Activated T-cell treated with anti-CD3 and anti-CD28 coated beads, Interleukin-2, amount 50 U/mL, for 72 hours (primary cell): ENCODE data around the gene KRT20. TPM values are rescaled to one million over a fixed set of nuclear protein-coding genes. Genes with fewer than 3 reads are reported as not detected.
"Not testable (repeated sequence)": the region's sequence is repeated elsewhere in the genome, so short reads cannot be mapped to it uniquely, and the experiment has no call there.

Source experiments
- ATAC-seq, 2 donors: fragments of 150-1000 bp; cut with Tn5 transposase; replicated peaks in 1 of 2; 2 replicates each; pipeline ENCODE4 v1.10.0; 2021; ENCODE audit warnings: moderate library complexity in 2 of 2, mild to moderate bottlenecking in 1 of 2
- DNase-seq, 2 donors: peaks; one replicate each; pipeline ENCODE4 v3.0.0; 2021 to 2022; ENCODE audit warnings: mixed read lengths in 1 of 2
- H3K27ac Mint-ChIP-seq: one replicate; pipeline ENCODE4 v1.8.0; 2022; ENCODE audit warnings: mild to moderate bottlenecking, moderate library complexity, mixed read lengths
- H3K27me3 Mint-ChIP-seq: one replicate; pipeline ENCODE4 v1.8.0; 2022; ENCODE audit warnings: low read depth, mixed read lengths
- H3K36me3 Mint-ChIP-seq, 2 donors: one replicate each; pipeline ENCODE4 v1.8.0; 2022; ENCODE audit warnings: mixed read lengths in 2 of 2, mild to moderate bottlenecking in 1 of 2; ENCODE audit not compliant: insufficient read depth in 2 of 2
- H3K4me1 Mint-ChIP-seq: one replicate; pipeline ENCODE4 v1.8.0; 2022; ENCODE audit warnings: low read depth, mixed read lengths
- H3K4me3 Mint-ChIP-seq, 2 donors: one replicate each; pipeline ENCODE4 v1.8.0; 2022; ENCODE audit warnings: mild to moderate bottlenecking in 2 of 2, mixed read lengths in 2 of 2, moderate library complexity in 2 of 2
- H3K9me3 Mint-ChIP-seq, 2 donors: one replicate each; pipeline ENCODE4 v1.8.0; 2022; ENCODE audit warnings: mixed read lengths in 2 of 2
- total RNA-seq, 2 donors: library from RNA; stranded (reverse); gene quantifications; one replicate each; pipeline ENCODE4 v1.2.3, GENCODE V29; 2022

The KRT20 gene
- total RNA-seq, 2 donors from 2014 or later, result not detected

- Mint-ChIP-seq H3K36me3 (no peaks in the 10 kb centered on the region), H3K9me3 (no peaks in the 10 kb centered on the region), H3K27me3 (peaks cover 21% of the 10 kb centered on the region), H3K4me1 (no peaks in the 10 kb centered on the region), H3K4me3 (no peak overlapping the region), H3K27ac (no peak overlapping the region)
- DNase-seq (no peak), ATAC-seq (no peak)
These were observed 2.0 kb downstream of the KRT20 start for GRCh38 chr17:40883031-40883430.

- no peaks in the 10 kb centered on the region for H3K36me3 Mint-ChIP-seq
- ATAC-seq (no peak), DNase-seq (no peak)
- H3K4me3 Mint-ChIP-seq, result no peak overlapping the region
- H3K27me3 Mint-ChIP-seq, result peaks cover 18% of the 10 kb centered on the region
- no peaks in the 10 kb centered on the region for H3K4me1 Mint-ChIP-seq
- H3K9me3 Mint-ChIP-seq, result no peaks in the 10 kb centered on the region
- H3K27ac Mint-ChIP-seq, result no peak overlapping the region
These were observed 6.0 kb downstream of the KRT20 start for GRCh38 chr17:40879026-40879425.

- Mint-ChIP-seq H3K27ac (no peak overlapping the region), H3K36me3 (no peaks in the 10 kb centered on the region), H3K4me3 (no peak overlapping the region), H3K9me3 (no peaks in the 10 kb centered on the region), H3K27me3 (peaks cover 14% of the 10 kb centered on the region), H3K4me1 (no peaks in the 10 kb centered on the region)
- DNase-seq (no peak), ATAC-seq (no peak)
These were observed 7.0 kb downstream of the KRT20 start for GRCh38 chr17:40878044-40878443.

- no peak for DNase-seq
- Mint-ChIP-seq H3K36me3 (no peaks in the 10 kb centered on the region), H3K27me3 (peaks cover 22% of the 10 kb centered on the region), H3K27ac (no peak overlapping the region), H3K4me1 (no peaks in the 10 kb centered on the region), H3K9me3 (no peaks in the 10 kb centered on the region), H3K4me3 (no peak overlapping the region)
- no peak for ATAC-seq
These were observed 11.2 kb downstream of the KRT20 start for GRCh38 chr17:40873801-40874200.

GRCh38 chr17:40873255-40873654 lies 11.8 kb downstream of the KRT20 start:
- no peaks in the 10 kb centered on the region for H3K36me3 Mint-ChIP-seq
- no peaks in the 10 kb centered on the region for H3K4me1 Mint-ChIP-seq
- peaks cover 22% of the 10 kb centered on the region for H3K27me3 Mint-ChIP-seq
- no peak overlapping the region for H3K27ac Mint-ChIP-seq
- H3K9me3 Mint-ChIP-seq, result no peaks in the 10 kb centered on the region
- DNase-seq, result no peak
- no peak for ATAC-seq
- H3K4me3 Mint-ChIP-seq, result no peak overlapping the region

GRCh38 chr17:40872416-40872815 lies 12.6 kb downstream of the KRT20 start:
- DNase-seq, result no peak
- Mint-ChIP-seq H3K9me3 (no peaks in the 10 kb centered on the region), H3K36me3 (no peaks in the 10 kb centered on the region), H3K4me1 (no peaks in the 10 kb centered on the region), H3K27ac (no peak overlapping the region), H3K4me3 (no peak overlapping the region), H3K27me3 (peaks cover 26% of the 10 kb centered on the region)
- no peak for ATAC-seq

- Mint-ChIP-seq H3K27ac (no peak overlapping the region), H3K9me3 (no peaks in the 10 kb centered on the region), H3K36me3 (no peaks in the 10 kb centered on the region)
These were observed 13.7 kb downstream of the KRT20 start for GRCh38 chr17:40871316-40871715.

GRCh38 chr17:40870136-40870535 lies 14.9 kb downstream of the KRT20 start:
- Mint-ChIP-seq H3K4me1 (no peaks in the 10 kb centered on the region), H3K9me3 (no peaks in the 10 kb centered on the region), H3K36me3 (no peaks in the 10 kb centered on the region), H3K27ac (no peak overlapping the region), H3K27me3 (peaks cover 26% of the 10 kb centered on the region), H3K4me3 (no peak overlapping the region)
- ATAC-seq (no peak), DNase-seq (no peak)

More at GRCh38 chr17:40871316-40871715, 13.7 kb downstream of the KRT20 start:
- ATAC-seq (no peak), DNase-seq (no peak)
- Mint-ChIP-seq H3K4me3 (no peak overlapping the region), H3K27me3 (peaks cover 30% of the 10 kb centered on the region), H3K4me1 (no peaks in the 10 kb centered on the region)

GRCh38 chr17:40866838-40867237 lies 18.2 kb downstream of the KRT20 start, which contains the start of gene KRT12:
Gene KRT12 (minus strand): TSS chr17:40867223. CDS start chr17:40867186, 37 bp downstream.
- no peak within 1 kb of the TSS for H3K27ac Mint-ChIP-seq
- no peak within 1 kb of the TSS for H3K4me3 Mint-ChIP-seq
- no peaks in the 10 kb centered on the region for H3K4me1 Mint-ChIP-seq
- ATAC-seq, result no peak
- DNase-seq, result no peak
- H3K36me3 Mint-ChIP-seq, result no peaks in the 10 kb centered on the region
- peaks cover 9% of the 10 kb centered on the region for H3K27me3 Mint-ChIP-seq
- no peaks in the 10 kb centered on the region for H3K9me3 Mint-ChIP-seq

- Mint-ChIP-seq H3K36me3 (no peaks in the 10 kb centered on the region), H3K27ac (no peak overlapping the region), H3K27me3 (peaks cover 9% of the 10 kb centered on the region), H3K9me3 (no peaks in the 10 kb centered on the region), H3K4me3 (no peak overlapping the region), H3K4me1 (no peaks in the 10 kb centered on the region)
- ATAC-seq, result no peak
- DNase-seq, result no peak
These were observed 20.2 kb downstream of the KRT20 start for GRCh38 chr17:40864661-40865390.

- H3K4me1 Mint-ChIP-seq, result no peaks in the 10 kb centered on the region
- H3K27ac Mint-ChIP-seq, result no peak overlapping the region
- no peaks in the 10 kb centered on the region for H3K36me3 Mint-ChIP-seq
- H3K27me3 Mint-ChIP-seq, result peaks cover 9% of the 10 kb centered on the region
- DNase-seq, result peak; percentile 16 to 35
- ATAC-seq, result no peak
- no peak overlapping the region for H3K4me3 Mint-ChIP-seq
- H3K9me3 Mint-ChIP-seq, result no peaks in the 10 kb centered on the region
These were observed 21.9 kb downstream of the KRT20 start for GRCh38 chr17:40862985-40863733.

- no peaks in the 10 kb centered on the region for H3K4me1 Mint-ChIP-seq
- no peak overlapping the region for H3K27ac Mint-ChIP-seq
- H3K4me3 Mint-ChIP-seq, result no peak overlapping the region
- H3K36me3 Mint-ChIP-seq, result no peaks in the 10 kb centered on the region
- no peaks in the 10 kb centered on the region for H3K9me3 Mint-ChIP-seq
- no peaks in the 10 kb centered on the region for H3K27me3 Mint-ChIP-seq
- no peak for ATAC-seq
- no peak for DNase-seq
These were observed 25.5 kb downstream of the KRT20 start for GRCh38 chr17:40859536-40859935.

- not testable (repeated sequence) for H3K9me3 Mint-ChIP-seq, H3K4me3 Mint-ChIP-seq, H3K27me3 Mint-ChIP-seq, DNase-seq, ATAC-seq, H3K4me1 Mint-ChIP-seq, H3K36me3 Mint-ChIP-seq, H3K27ac Mint-ChIP-seq
These were observed 26.4 kb downstream of the KRT20 start for GRCh38 chr17:40858667-40859066.
